ENCODE measurements around the gene DNASE1L2. TPM values are rescaled to one million over a fixed set of nuclear protein-coding genes. Genes with fewer than 3 reads are reported as not detected.

Gene DNASE1L2
- total RNA-seq, 2 experiments from 2014 or later: 1.5 to 2.0 TPM

DNA sequence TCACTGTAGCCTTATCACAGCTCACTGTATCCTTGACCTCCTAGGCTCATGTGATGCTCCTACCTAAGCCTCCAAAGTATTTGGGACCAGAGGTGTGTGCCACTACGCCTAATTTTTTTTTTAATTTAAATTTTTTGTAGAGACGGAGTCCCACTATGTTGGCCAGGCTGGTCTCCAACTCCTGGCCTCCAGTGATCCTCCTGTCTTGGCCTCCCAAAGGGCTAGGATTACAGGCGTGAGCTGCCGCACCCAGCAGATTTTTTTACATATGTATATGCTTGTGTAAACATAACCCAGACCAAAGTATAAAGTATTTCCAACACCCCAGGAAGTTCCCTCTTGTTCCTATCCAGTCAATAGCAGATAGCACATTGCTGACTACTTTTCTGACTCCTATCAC, 19.9 kb upstream of the DNASE1L2 start:
- no peaks in the 10 kb centered on the region for H3K9me3 Mint-ChIP-seq (ENCODE audit: low read depth)
- H3K4me3 Mint-ChIP-seq: peak overlapping the region; percentile 36
- ATAC-seq (no peak), DNase-seq (no peak)
- H3K27ac Mint-ChIP-seq: peak overlapping the region; percentile 57
- peaks cover 22% of the 10 kb centered on the region for H3K4me1 Mint-ChIP-seq
- H3K27me3 Mint-ChIP-seq: no peaks in the 10 kb centered on the region
- CTCF ChIA-PET: interaction anchor here (1.2 to 1.6 kb wide), 2 partner anchors 10 to 35 kb away, joined by 3 to 5 read pairs; partner anchors contain the start of gene ECI1
- H3K36me3 Mint-ChIP-seq: peaks cover 6% of the 10 kb centered on the region

GRCh38 chr16:2223221-2223941, 12.9 kb upstream of the DNASE1L2 start, which contains the start of gene E4F1:
Gene E4F1, plus strand, starts transcription at chr16:2223591. Its CDS starts 23 bp downstream, at chr16:2223614.
- Mint-ChIP-seq H3K4me3 (peak within 1 kb of the TSS; percentile 78), H3K27me3 (no peaks in the 10 kb centered on the region), H3K36me3 (no peaks in the 10 kb centered on the region), H3K9me3 (ENCODE audit: low read depth) (no peaks in the 10 kb centered on the region), H3K27ac (peak within 1 kb of the TSS; percentile 76), H3K4me1 (peaks cover 22% of the 10 kb centered on the region)
- ATAC-seq (peak; percentile 97), DNase-seq (peak; percentile 100)
- CTCF ChIA-PET: interaction anchor here (1.0 to 1.4 kb wide), 4 partner anchors 9 to 117 kb away, joined by 3 to 4 read pairs (median 3); partner anchors contain the start of genes ABCA3 and PGP

DNA sequence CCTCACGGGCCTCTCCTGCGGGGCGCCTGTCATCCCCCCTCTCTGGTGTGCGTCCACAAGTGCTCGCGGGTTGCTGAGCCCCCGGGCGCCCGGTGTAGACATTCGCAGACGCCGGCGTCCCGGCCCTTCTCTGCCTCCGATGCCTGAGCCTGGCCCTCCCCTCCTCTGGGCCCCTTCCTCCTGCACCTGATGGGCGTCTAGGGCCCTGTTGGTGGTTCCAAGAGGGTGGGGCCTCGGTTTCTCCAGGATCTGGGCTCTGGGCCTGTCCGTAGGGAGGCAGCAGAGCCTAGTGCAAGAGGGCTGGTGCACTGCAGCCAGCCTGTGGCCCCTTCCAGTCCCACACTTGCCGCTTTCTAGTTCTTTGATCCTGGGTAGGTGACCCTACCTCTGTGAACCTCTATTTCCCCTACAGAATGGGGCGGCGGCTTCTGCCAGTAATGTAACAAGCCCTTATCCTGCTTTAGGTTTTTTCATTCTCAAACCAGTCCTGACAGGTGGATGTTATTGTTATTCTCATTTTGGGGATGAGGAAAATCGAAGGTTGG, 12.2 kb upstream of the DNASE1L2 start:
- peak; percentile 25 for ATAC-seq
- CTCF ChIA-PET: interaction anchor here (1.4 kb wide), 1 partner anchor 116 kb away, joined by 3 read pairs; the partner anchor contains the start of gene ABCA3
- H3K27ac Mint-ChIP-seq: peak overlapping the region; percentile 76
- H3K27me3 Mint-ChIP-seq: no peaks in the 10 kb centered on the region
- DNase-seq: peak; percentile 65
- H3K9me3 Mint-ChIP-seq (ENCODE audit: low read depth): no peaks in the 10 kb centered on the region
- H3K4me1 Mint-ChIP-seq: peaks cover 22% of the 10 kb centered on the region
- H3K36me3 Mint-ChIP-seq: no peaks in the 10 kb centered on the region
- H3K4me3 Mint-ChIP-seq: peak overlapping the region; percentile 78

GRCh38 chr16:2226245-2226793, 9.9 kb upstream of the DNASE1L2 start:
- DNase-seq (no peak), ATAC-seq (no peak)
- peak overlapping the region; percentile 36 for H3K27ac Mint-ChIP-seq
- no peaks in the 10 kb centered on the region for H3K36me3 Mint-ChIP-seq
- CTCF ChIA-PET: interaction anchor here (0.7 to 2.6 kb wide), 3 partner anchors 21 to 128 kb away, joined by 3 to 18 read pairs (median 4); partner anchors contain the start of genes ECI1 and MLST8
- H3K9me3 Mint-ChIP-seq (ENCODE audit: low read depth): no peaks in the 10 kb centered on the region
- peaks cover 22% of the 10 kb centered on the region for H3K4me1 Mint-ChIP-seq
- no peaks in the 10 kb centered on the region for H3K27me3 Mint-ChIP-seq
- H3K4me3 Mint-ChIP-seq: no peak overlapping the region

GRCh38 chr16:2226918-2227317, 9.3 kb upstream of the DNASE1L2 start:
- CTCF ChIA-PET: interaction anchor here (1.3 to 2.6 kb wide), 2 partner anchors 22 to 24 kb away, joined by 4 to 18 read pairs; partner anchors contain the start of genes ECI1 and MLST8
- no peaks in the 10 kb centered on the region for H3K27me3 Mint-ChIP-seq
- peaks cover 22% of the 10 kb centered on the region for H3K4me1 Mint-ChIP-seq
- no peaks in the 10 kb centered on the region for H3K36me3 Mint-ChIP-seq
- H3K27ac Mint-ChIP-seq: peak overlapping the region; percentile 6
- ATAC-seq (no peak), DNase-seq (no peak)
- H3K9me3 Mint-ChIP-seq (ENCODE audit: low read depth): no peaks in the 10 kb centered on the region
- no peak overlapping the region for H3K4me3 Mint-ChIP-seq

- ATAC-seq: no peak
- H3K4me3 Mint-ChIP-seq: no peak overlapping the region
- DNase-seq: no peak
- peaks cover 19% of the 10 kb centered on the region for H3K4me1 Mint-ChIP-seq
- no peaks in the 10 kb centered on the region for H3K36me3 Mint-ChIP-seq
- CTCF ChIA-PET: no interaction called here
- no peaks in the 10 kb centered on the region for H3K9me3 Mint-ChIP-seq (ENCODE audit: low read depth)
- no peaks in the 10 kb centered on the region for H3K27me3 Mint-ChIP-seq
- H3K27ac Mint-ChIP-seq: no peak overlapping the region
Observed at GRCh38 chr16:2228161-2228824, 8.0 kb upstream of the DNASE1L2 start.

GRCh38 chr16:2229091-2229490, 7.2 kb upstream of the DNASE1L2 start:
- no peak for DNase-seq
- Mint-ChIP-seq H3K36me3 (no peaks in the 10 kb centered on the region), H3K9me3 (ENCODE audit: low read depth) (no peaks in the 10 kb centered on the region), H3K4me1 (peaks cover 19% of the 10 kb centered on the region), H3K27ac (no peak overlapping the region), H3K4me3 (no peak overlapping the region), H3K27me3 (no peaks in the 10 kb centered on the region)
- ATAC-seq: no peak
- CTCF ChIA-PET: no interaction called here

DNA sequence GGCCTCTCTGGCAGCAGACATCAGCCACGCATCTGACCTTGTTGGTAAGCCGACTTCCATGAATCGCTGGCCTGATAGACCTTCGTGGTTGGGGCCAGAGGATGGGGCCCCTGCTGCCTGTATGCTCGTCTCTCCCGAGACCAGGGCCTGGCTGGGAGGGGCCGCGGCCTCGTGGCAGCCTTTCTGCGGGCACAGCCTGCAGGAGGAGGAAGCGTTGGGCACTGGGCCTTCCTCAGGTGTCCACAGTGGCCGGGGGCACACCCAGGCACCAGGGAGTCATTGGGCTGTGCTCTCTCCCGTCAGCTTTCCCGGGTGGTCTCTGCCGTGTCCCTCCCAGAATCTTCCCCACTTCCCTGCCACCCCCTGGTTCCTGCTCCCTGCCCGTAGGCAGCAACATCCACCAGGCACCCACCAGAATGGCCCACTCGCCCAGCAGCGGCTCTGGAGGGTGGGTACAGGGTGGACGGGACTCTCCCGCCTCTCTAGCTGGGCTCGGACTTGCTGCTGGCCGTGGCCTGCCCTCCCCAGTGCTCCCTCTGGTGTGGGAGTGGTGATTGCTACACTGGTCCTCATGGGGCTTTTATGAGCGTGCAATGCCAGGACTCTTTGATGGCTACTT, 6.5 kb upstream of the DNASE1L2 start:
- DNase-seq (no peak), ATAC-seq (no peak)
- CTCF ChIA-PET: no interaction called here
- Mint-ChIP-seq H3K4me1 (peaks cover 13% of the 10 kb centered on the region), H3K27me3 (no peaks in the 10 kb centered on the region), H3K4me3 (no peak overlapping the region), H3K9me3 (ENCODE audit: low read depth) (no peaks in the 10 kb centered on the region), H3K27ac (no peak overlapping the region), H3K36me3 (no peaks in the 10 kb centered on the region)

- CTCF ChIA-PET: interaction anchor here (0.7 kb wide), 1 partner anchor 20 kb away, joined by 3 read pairs; the partner anchor contains the start of gene ECI1
- Mint-ChIP-seq H3K36me3 (peaks cover 2% of the 10 kb centered on the region), H3K27me3 (no peaks in the 10 kb centered on the region), H3K9me3 (ENCODE audit: low read depth) (no peaks in the 10 kb centered on the region), H3K4me3 (no peak overlapping the region), H3K4me1 (peaks cover 9% of the 10 kb centered on the region), H3K27ac (no peak overlapping the region)
- ATAC-seq: no peak
- DNase-seq: no peak
Observed at GRCh38 chr16:2230376-2230775, 5.9 kb upstream of the DNASE1L2 start.

GRCh38 chr16:2231016-2231931, 5.0 kb upstream of the DNASE1L2 start:
- no peak overlapping the region for H3K4me3 Mint-ChIP-seq
- CTCF ChIA-PET: interaction anchor here (0.7 kb wide), 1 partner anchor 20 kb away, joined by 3 read pairs; the partner anchor contains the start of gene ECI1

GRCh38 chr16:2232094-2232990, 3.9 kb upstream of the DNASE1L2 start:
- H3K36me3 Mint-ChIP-seq: peaks cover 3% of the 10 kb centered on the region
- no peak overlapping the region for H3K4me3 Mint-ChIP-seq
- DNase-seq: no peak
- no peak overlapping the region for H3K27ac Mint-ChIP-seq
- no peaks in the 10 kb centered on the region for H3K9me3 Mint-ChIP-seq (ENCODE audit: low read depth)
- no peak for ATAC-seq
- no peaks in the 10 kb centered on the region for H3K4me1 Mint-ChIP-seq
- CTCF ChIA-PET: no interaction called here
- H3K27me3 Mint-ChIP-seq: no peaks in the 10 kb centered on the region

More at GRCh38 chr16:2231016-2231931, 5.0 kb upstream of the DNASE1L2 start:
- Mint-ChIP-seq H3K9me3 (ENCODE audit: low read depth) (no peaks in the 10 kb centered on the region), H3K4me1 (peaks cover 4% of the 10 kb centered on the region), H3K27ac (no peak overlapping the region), H3K27me3 (no peaks in the 10 kb centered on the region), H3K36me3 (peaks cover 3% of the 10 kb centered on the region)
- ATAC-seq (no peak), DNase-seq (no peak)
